ENCODE measurements around the gene MAGI2.
"Not testable (repeated sequence)": the region's sequence is repeated elsewhere in the genome, so short reads cannot be mapped to it uniquely, and the experiment has no call there.

The MAGI2 gene

DNA sequence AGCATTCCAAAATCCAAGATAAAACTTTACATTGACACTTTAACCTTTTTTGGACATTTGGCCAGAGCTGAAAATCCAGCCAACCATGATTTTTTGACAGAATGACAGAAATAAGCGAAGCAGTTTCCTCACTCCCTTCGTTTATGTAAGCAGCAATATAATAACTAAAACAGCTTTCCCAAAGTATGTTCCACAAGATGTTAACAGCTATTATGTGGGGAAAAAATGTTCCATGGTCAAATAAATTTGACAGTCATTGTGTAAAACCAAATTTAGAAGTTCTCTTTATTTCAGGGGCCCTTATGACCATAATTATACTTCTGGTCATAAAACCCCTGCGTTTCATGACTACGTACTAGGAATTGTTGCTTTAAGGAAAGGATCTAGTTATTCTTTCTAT is 416.5 kb downstream of the MAGI2 start:
- H3K27ac ChIP-seq = no peak overlapping the region
- TF ChIP-seq, protein P1, sequence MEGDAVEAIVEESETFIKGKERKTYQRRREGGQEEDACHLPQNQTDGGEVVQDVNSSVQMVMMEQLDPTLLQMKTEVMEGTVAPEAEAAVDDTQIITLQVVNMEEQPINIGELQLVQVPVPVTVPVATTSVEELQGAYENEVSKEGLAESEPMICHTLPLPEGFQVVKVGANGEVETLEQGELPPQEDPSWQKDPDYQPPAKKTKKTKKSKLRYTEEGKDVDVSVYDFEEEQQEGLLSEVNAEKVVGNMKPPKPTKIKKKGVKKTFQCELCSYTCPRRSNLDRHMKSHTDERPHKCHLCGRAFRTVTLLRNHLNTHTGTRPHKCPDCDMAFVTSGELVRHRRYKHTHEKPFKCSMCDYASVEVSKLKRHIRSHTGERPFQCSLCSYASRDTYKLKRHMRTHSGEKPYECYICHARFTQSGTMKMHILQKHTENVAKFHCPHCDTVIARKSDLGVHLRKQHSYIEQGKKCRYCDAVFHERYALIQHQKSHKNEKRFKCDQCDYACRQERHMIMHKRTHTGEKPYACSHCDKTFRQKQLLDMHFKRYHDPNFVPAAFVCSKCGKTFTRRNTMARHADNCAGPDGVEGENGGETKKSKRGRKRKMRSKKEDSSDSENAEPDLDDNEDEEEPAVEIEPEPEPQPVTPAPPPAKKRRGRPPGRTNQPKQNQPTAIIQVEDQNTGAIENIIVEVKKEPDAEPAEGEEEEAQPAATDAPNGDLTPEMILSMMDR (conservative IDR thresholded peaks at IDR 0.05) = no peak

DNA sequence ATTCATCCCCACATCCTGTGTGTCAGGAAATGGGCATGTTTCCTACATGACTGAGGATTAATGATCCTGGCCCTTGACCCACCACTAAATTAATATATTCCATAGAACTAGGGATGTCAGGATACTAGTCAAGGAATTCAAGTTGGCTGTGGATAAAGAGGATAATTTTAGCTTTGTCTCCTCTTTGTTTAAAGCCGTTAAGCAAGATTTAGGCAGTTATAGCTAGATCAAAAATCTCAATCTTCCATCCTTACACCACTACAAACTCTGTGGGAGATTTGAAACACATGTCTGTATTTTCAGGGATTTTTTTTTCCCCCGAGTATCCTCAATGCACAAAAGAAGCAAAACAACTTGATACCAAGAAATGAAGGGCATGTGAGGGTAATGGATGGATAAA is 417.1 kb downstream of the MAGI2 start:
- no peak overlapping the region for H3K27ac ChIP-seq
- TF ChIP-seq, protein P1 (conservative IDR thresholded peaks at IDR 0.05) = no peak

DNA sequence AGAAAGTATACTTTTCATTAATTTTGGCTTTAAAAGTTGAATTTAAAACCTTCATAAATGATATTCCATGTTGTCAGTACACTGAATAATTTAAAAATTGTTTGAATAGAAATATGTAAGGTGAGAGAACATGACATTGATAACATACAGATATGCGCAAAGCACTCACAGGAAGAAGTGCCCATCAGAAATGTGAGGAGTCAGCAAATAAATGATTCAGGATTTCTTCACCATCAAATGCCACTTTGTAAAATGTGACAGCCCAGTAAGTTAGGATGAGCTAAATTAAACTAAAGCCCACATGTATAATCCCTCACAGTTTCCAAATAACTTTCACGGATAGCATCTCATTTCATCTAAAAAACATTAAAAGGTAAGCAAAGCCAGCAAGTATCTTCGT is 417.6 kb downstream of the MAGI2 start:
- TF ChIP-seq, protein P1 (conservative IDR thresholded peaks at IDR 0.05) = no peak
- no peak overlapping the region for H3K27ac ChIP-seq

DNA sequence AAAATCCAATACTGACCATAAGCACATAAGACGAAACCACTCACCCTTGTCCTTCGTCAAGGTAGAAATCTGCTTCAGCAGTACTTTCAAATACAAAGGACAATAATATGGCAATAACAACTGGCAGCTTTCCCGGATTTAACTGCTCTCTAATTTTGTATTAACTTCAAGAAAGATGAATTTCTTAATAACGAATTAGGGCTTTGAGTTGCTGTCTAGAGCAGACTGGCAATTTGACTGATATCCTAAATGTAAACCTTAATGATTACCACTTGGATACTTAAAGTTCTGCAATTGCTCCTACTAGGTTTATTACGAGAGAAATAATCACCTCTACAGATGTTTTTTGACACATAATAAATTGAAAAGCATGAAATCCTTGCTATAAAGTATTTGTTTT is 418.7 kb downstream of the MAGI2 start:
- TF ChIP-seq, protein P1 (conservative IDR thresholded peaks at IDR 0.05) = no peak
- no peak overlapping the region for H3K27ac ChIP-seq

DNA sequence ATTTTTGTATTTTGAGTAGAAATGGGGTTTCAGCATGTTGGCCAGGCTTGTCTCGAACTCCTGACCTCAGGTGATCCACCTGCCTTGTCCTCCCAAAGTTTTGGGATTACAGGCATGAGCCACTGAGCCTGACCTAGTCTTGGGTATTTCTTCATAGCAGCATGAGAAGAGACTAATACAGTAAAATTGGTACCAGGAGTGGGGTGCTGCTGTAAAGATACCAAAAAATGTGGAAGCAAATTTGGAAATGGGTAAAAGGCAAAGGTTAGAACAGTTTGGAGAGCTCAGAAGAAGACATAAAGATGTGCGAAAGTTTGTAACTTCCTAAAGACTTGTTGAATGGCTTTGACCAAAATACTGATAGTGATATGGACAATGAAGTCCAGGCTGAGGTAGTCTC is 433.8 kb downstream of the MAGI2 start:
- H3K27ac ChIP-seq = not testable (repeated sequence)

DNA sequence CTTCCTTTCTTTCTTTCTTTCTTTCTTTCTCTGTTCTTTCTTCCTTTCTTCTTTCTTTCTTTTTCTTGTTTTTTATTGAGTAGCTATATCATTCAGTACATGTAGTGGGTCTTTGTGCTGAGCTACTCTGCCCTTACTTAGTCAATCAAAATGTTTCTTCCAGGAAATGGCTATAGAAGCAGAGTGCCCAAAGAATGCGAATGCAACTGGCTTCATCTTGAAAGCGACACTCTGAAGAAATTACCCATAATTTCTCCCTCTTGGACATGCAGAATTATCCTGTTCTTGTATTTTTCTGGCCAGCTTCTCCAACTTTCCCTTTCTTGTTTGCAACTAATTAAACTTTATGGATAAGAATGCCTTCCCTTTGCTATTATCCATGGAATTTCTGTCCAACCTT is 441.5 kb downstream of the MAGI2 start:
- no peak overlapping the region for H3K27ac ChIP-seq
- TF ChIP-seq, protein P1 (conservative IDR thresholded peaks at IDR 0.05) = no peak

DNA sequence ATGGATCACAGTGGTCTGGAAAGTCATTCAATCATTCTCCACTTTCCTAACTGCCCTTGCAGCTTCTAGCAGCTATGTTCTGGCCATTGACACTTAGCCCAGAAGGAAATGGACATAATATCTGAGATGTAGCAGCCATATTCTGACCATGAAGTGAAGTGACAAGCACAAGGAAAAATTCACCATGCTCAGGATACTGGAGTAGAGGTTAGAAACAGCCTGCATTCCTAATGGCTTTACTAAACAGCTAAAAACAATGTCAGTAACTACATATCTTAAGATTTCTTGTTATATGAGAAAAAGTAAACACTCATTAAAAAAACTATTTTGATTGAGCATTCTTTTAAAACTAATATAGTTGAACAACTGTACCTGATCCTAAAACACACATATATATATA is 443.8 kb downstream of the MAGI2 start:
- no peak overlapping the region for H3K27ac ChIP-seq
- TF ChIP-seq, protein P1 (conservative IDR thresholded peaks at IDR 0.05) = no peak

DNA sequence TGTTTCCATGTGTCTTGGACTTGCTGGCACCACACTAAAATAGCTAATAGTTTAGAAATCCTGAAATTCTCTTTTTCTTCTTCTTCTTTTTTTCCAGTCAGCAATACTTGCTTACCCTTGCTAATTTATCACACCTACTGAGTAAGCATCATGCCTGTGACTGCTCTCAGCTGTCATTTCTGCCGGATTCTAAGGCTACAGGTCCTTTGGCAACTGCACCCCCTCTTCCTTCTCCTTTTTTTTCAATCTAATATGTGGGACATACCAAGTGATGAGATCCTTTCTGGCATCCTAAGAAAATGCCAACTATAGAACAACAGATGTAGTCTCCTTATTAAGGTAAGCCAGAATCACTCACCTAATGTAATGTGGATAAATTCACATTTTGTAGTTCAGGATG is 444.7 kb downstream of the MAGI2 start:
- TF ChIP-seq, protein P1 (conservative IDR thresholded peaks at IDR 0.05) = no peak
- no peak overlapping the region for H3K27ac ChIP-seq
